ENCODE measurements around the gene HHIPL2.
A peak's percentile ranks its signal among the peaks of the same experiment; 100 is the strongest.

HHIPL2 gene
- total RNA-seq: 0.13 to 1.9 (median 0.92) reads per million in 9 experiments

DNA sequence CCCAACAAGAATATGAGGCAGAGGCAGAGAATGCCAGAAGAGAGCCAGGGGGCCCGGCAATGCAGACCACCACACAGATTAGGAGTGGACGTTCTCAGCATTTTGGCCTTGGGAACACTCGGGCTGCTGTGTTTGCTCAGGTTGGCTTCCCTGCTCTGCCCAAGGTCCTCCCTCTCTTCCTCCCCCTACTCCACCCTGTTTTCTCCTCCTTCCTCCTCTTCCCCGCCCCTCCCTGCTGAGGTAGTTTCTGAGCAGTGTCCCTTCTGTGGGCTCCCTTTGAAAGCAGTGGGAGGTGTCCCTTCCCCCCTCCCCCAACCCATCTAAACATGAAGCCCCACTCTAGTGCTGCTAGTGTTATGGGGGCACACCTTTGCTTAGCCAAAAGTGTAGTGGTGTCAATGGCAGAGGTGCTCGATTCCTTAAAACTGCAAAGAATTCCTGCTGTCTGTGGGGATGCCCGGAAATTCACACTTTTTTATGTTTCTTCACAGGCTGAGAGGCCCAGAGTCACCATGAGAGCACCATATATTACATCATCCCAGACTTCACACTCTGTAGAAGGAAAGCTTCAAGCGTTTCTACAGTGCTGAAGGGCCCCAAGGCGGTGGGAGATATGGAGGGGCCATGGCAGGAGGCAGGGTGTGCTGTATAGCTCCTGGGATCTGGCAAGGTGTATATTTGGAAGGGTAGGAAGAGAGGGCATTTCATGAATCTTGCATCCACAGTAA, at the start of gene HHIPL2:
HHIPL2 (minus strand) TSS at position 161 of the 728 bp plus-strand sequence; CDS start at position 101, 60 bp downstream.
- Mint-ChIP-seq H3K27me3 (peaks cover 19 to 48% of the 10 kb centered on the region in 2 donors), H3K9me3 (no peaks in the 10 kb centered on the region), H3K4me1 (ENCODE audit: low read depth in 2 of 2) (no peaks in the 10 kb centered on the region), H3K27ac (no peak within 1 kb of the TSS), H3K4me3 (no peak within 1 kb of the TSS), H3K36me3 (ENCODE audit: insufficient read depth) (no peaks in the 10 kb centered on the region)
- DNase-seq (no peak), ATAC-seq (replicated peaks) (no peak)

- Mint-ChIP-seq H3K4me1 (ENCODE audit: low read depth in 2 of 2) (no peaks in the 10 kb centered on the region), H3K36me3 (ENCODE audit: insufficient read depth) (peaks cover 2% of the 10 kb centered on the region), H3K9me3 (no peaks in the 10 kb centered on the region), H3K27me3 (peaks cover 0 to 7% of the 10 kb centered on the region in 2 donors), H3K27ac (no peak overlapping the region), H3K4me3 (no peak overlapping the region)
- DNase-seq (no peak), ATAC-seq (replicated peaks) (no peak)
Observed at GRCh38 chr1:222596696-222597095, 48.8 kb upstream of the HHIPL2 start.

- no peaks in the 10 kb centered on the region for H3K9me3 Mint-ChIP-seq
- DNase-seq (no peak), ATAC-seq (replicated peaks) (no peak)
- peaks cover 7% of the 10 kb centered on the region in 2 donors for H3K4me1 Mint-ChIP-seq (ENCODE audit: low read depth in 2 of 2)
- H3K4me3 Mint-ChIP-seq: no peak overlapping the region
- H3K36me3 Mint-ChIP-seq (ENCODE audit: insufficient read depth): peaks cover 8% of the 10 kb centered on the region
- peaks cover 0 to 7% of the 10 kb centered on the region in 2 donors for H3K27me3 Mint-ChIP-seq
- no peak overlapping the region for H3K27ac Mint-ChIP-seq
Observed at GRCh38 chr1:222594789-222595188, 46.9 kb upstream of the HHIPL2 start.

- ATAC-seq (replicated peaks): no peak
- Mint-ChIP-seq H3K4me3 (no peak overlapping the region), H3K9me3 (no peaks in the 10 kb centered on the region), H3K27ac (no peak overlapping the region), H3K36me3 (ENCODE audit: insufficient read depth) (peaks cover 20% of the 10 kb centered on the region), H3K27me3 (no peaks in the 10 kb centered on the region), H3K4me1 (ENCODE audit: low read depth in 2 of 2) (peaks cover 18 to 29% of the 10 kb centered on the region in 2 donors)
- DNase-seq: no peak
Observed at GRCh38 chr1:222592171-222592570, 44.3 kb upstream of the HHIPL2 start.

DNA sequence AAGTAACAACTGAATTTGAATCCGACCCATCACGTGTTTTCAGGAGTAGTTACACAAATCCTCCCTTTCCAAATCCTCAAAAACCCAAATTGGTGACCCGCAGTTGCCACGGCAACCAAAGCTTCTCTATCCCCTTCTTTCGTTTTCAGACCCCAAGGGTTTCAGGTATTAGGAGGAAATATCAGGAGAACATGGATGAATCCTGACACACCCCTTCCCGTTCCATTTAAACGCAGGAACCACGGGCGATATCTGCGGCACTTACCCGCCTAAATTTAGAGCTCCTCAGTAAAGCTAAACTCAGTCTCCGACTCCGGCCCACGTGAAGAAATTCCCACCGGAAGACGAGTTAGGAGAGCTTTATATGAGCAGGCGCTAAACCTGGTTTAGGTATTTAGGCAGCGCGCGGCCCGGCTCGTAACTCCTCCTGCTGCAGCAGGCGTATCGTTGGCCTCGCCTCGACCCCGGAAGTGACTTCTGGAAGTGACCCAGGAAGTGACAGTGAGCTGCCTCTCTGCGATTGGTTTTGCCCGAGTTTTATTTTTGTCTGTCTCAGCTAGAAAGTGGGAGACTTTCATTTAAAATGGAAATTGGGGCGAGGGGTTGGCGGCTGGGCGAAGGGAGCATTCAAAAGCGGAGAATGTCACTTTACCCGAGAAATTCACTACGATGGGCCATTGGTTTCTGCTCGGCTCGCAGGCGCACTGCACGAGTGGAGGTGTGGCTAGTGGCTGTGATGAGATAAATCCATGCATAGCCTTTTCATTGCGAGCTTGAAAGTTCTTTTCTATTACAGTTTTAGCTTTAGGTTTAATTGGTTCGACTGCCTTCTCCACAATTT, 41.8 kb upstream of the HHIPL2 start, which contains the start of gene TAF1A:
TAF1A (minus strand) TSS at position 472 of the 841 bp plus-strand sequence.
- Mint-ChIP-seq H3K36me3 (ENCODE audit: insufficient read depth) (peaks cover 21% of the 10 kb centered on the region), H3K4me1 (ENCODE audit: low read depth in 2 of 2) (peaks cover 27 to 38% of the 10 kb centered on the region in 2 donors), H3K4me3 (peak within 1 kb of the TSS; percentile 96 to 97), H3K9me3 (no peaks in the 10 kb centered on the region), H3K27ac (peak within 1 kb of the TSS; percentile 97 to 99), H3K27me3 (no peaks in the 10 kb centered on the region)
- DNase-seq (peak; percentile 78 to 80 (median 78)), ATAC-seq (replicated peaks) (peak; percentile 99)

DNA sequence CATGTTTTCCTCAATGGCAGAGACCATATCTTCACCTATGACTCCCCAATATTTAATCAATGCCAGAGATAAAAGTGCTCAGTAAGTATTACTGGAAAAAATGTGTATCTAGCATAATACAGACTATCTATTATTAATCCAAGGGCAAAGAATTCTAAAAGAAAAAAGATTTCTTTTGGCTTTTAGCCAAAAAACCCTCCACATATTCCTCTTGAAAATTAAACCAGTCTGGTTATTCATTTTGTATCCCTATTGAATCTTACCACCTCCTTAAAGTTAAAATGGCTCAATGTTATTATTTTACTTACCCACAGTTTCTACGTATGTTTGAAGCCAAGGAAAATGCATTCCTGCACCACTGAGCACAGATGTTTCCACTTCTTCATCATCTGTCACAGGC, 40.2 kb upstream of the HHIPL2 start:
- H3K27me3 Mint-ChIP-seq: no peaks in the 10 kb centered on the region
- peaks cover 29% of the 10 kb centered on the region for H3K36me3 Mint-ChIP-seq (ENCODE audit: insufficient read depth)
- peak overlapping the region in 1 of 2 donors; percentile 9 for H3K27ac Mint-ChIP-seq
- peaks cover 27 to 38% of the 10 kb centered on the region in 2 donors for H3K4me1 Mint-ChIP-seq (ENCODE audit: low read depth in 2 of 2)
- no peak for DNase-seq
- no peak overlapping the region for H3K4me3 Mint-ChIP-seq
- no peak for ATAC-seq (replicated peaks)
- no peaks in the 10 kb centered on the region for H3K9me3 Mint-ChIP-seq

- H3K4me1 Mint-ChIP-seq (ENCODE audit: low read depth in 2 of 2): peaks cover 27 to 42% of the 10 kb centered on the region in 2 donors
- H3K4me3 Mint-ChIP-seq: no peak overlapping the region
- H3K9me3 Mint-ChIP-seq: no peaks in the 10 kb centered on the region
- no peak for ATAC-seq (replicated peaks)
- H3K36me3 Mint-ChIP-seq (ENCODE audit: insufficient read depth): peaks cover 40% of the 10 kb centered on the region
- no peak overlapping the region for H3K27ac Mint-ChIP-seq
- H3K27me3 Mint-ChIP-seq: no peaks in the 10 kb centered on the region
- no peak for DNase-seq
Observed at GRCh38 chr1:222586842-222587241, 38.9 kb upstream of the HHIPL2 start.

GRCh38 chr1:222583079-222583478, 35.2 kb upstream of the HHIPL2 start:
- H3K4me1 Mint-ChIP-seq (ENCODE audit: low read depth in 2 of 2): peaks cover 10 to 22% of the 10 kb centered on the region in 2 donors
- peaks cover 30% of the 10 kb centered on the region for H3K36me3 Mint-ChIP-seq (ENCODE audit: insufficient read depth)
- ATAC-seq (replicated peaks) (no peak), DNase-seq (no peak)
- H3K9me3 Mint-ChIP-seq: no peaks in the 10 kb centered on the region
- peak overlapping the region in 1 of 2 donors; percentile 25 for H3K27ac Mint-ChIP-seq
- no peaks in the 10 kb centered on the region for H3K27me3 Mint-ChIP-seq
- H3K4me3 Mint-ChIP-seq: no peak overlapping the region

DNA sequence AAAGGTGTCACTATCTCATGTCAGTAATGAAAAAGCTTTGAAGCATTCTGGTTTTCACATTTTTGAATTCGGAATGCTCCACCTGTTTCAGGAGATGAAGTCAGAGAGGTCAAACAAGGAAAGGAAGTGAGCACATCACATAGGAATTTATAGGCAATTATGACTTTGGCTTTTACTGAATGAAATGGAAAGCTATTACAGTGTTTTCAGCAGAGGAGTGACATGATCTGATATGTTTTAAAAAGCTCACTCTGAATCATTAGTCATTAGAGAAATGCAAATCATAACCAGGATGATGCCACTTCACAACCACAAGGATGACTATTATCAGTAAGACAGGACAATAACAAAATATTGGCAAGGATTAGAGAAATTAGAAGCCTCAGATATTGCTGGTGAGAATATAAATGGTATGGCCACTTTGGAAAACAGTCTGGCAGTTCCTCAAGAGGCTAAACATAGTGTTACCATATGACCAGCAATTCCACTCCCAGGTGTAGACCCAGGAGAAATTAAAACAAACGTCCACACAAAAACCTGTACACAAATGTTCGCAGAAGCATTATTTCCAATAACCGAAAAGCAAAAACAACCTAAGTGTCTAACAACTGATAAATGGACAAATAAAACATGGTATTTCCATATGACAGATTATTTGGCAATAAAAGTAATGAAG, 34.3 kb upstream of the HHIPL2 start:
- H3K27me3 Mint-ChIP-seq: no peaks in the 10 kb centered on the region
- no peak for ATAC-seq (replicated peaks)
- peaks cover 28% of the 10 kb centered on the region for H3K36me3 Mint-ChIP-seq (ENCODE audit: insufficient read depth)
- H3K4me1 Mint-ChIP-seq (ENCODE audit: low read depth in 2 of 2): peaks cover 10 to 17% of the 10 kb centered on the region in 2 donors
- no peak overlapping the region for H3K4me3 Mint-ChIP-seq
- no peaks in the 10 kb centered on the region for H3K9me3 Mint-ChIP-seq
- H3K27ac Mint-ChIP-seq: no peak overlapping the region
- no peak for DNase-seq

- ATAC-seq (replicated peaks) (no peak), DNase-seq (no peak)
- peaks cover 31% of the 10 kb centered on the region for H3K36me3 Mint-ChIP-seq (ENCODE audit: insufficient read depth)
- H3K9me3 Mint-ChIP-seq: no peaks in the 10 kb centered on the region
- H3K27ac Mint-ChIP-seq: peak overlapping the region in 1 of 2 donors; percentile 7
- H3K27me3 Mint-ChIP-seq: no peaks in the 10 kb centered on the region
- H3K4me1 Mint-ChIP-seq (ENCODE audit: low read depth in 2 of 2): peaks cover 0 to 12% of the 10 kb centered on the region in 2 donors
- no peak overlapping the region for H3K4me3 Mint-ChIP-seq
Observed at GRCh38 chr1:222579316-222579715, 31.4 kb upstream of the HHIPL2 start.

- H3K27ac Mint-ChIP-seq: no peak overlapping the region
- H3K36me3 Mint-ChIP-seq (ENCODE audit: insufficient read depth): peaks cover 36% of the 10 kb centered on the region
- H3K9me3 Mint-ChIP-seq: no peaks in the 10 kb centered on the region
- ATAC-seq (replicated peaks) (no peak), DNase-seq (no peak)
- no peaks in the 10 kb centered on the region for H3K27me3 Mint-ChIP-seq
- peaks cover 2 to 11% of the 10 kb centered on the region in 2 donors for H3K4me1 Mint-ChIP-seq (ENCODE audit: low read depth in 2 of 2)
- no peak overlapping the region for H3K4me3 Mint-ChIP-seq
Observed at GRCh38 chr1:222570837-222571236, 22.9 kb upstream of the HHIPL2 start.

DNA sequence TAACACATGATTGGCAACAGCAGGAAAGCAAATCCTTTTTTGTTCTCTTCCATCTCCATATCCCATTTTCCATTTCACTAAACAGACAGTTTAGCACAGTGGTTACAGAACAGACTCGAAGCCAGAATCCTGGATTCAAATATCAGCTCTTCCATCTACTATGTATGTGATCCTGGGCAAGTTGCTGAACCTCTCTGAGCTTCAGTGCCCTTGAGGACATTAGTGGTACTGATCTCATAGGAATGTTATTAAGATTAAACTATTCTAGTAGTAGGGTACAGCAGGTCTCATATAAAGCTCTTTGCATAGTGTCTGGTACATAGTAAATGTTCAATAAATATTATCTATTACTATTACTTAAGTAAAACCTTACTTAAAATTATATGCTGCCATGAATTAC, 13.8 kb upstream of the HHIPL2 start:
- Mint-ChIP-seq H3K4me1 (ENCODE audit: low read depth in 2 of 2) (no peaks in the 10 kb centered on the region), H3K36me3 (ENCODE audit: insufficient read depth) (peaks cover 41% of the 10 kb centered on the region), H3K27me3 (no peaks in the 10 kb centered on the region), H3K4me3 (no peak overlapping the region), H3K9me3 (no peaks in the 10 kb centered on the region), H3K27ac (no peak overlapping the region)
- DNase-seq (no peak), ATAC-seq (replicated peaks) (no peak)

- H3K4me3 Mint-ChIP-seq: no peak overlapping the region
- H3K36me3 Mint-ChIP-seq (ENCODE audit: insufficient read depth): peaks cover 29% of the 10 kb centered on the region
- H3K27ac Mint-ChIP-seq: peak overlapping the region in 1 of 2 donors; percentile 46
- no peak for ATAC-seq (replicated peaks)
- no peaks in the 10 kb centered on the region for H3K27me3 Mint-ChIP-seq
- no peaks in the 10 kb centered on the region for H3K9me3 Mint-ChIP-seq
- H3K4me1 Mint-ChIP-seq (ENCODE audit: low read depth in 2 of 2): no peaks in the 10 kb centered on the region
- DNase-seq: no peak
Observed at GRCh38 chr1:222557574-222557973, 9.7 kb upstream of the HHIPL2 start.
